Measurements from ENCODE around the gene PRKCI.
"Not testable (repeated sequence)": the region's sequence is repeated elsewhere in the genome, so short reads cannot be mapped to it uniquely, and the experiment has no call there.

PRKCI gene
- total RNA-seq = 35.3 to 88.7 (median 55.8) reads per million in 3 experiments

DNA sequence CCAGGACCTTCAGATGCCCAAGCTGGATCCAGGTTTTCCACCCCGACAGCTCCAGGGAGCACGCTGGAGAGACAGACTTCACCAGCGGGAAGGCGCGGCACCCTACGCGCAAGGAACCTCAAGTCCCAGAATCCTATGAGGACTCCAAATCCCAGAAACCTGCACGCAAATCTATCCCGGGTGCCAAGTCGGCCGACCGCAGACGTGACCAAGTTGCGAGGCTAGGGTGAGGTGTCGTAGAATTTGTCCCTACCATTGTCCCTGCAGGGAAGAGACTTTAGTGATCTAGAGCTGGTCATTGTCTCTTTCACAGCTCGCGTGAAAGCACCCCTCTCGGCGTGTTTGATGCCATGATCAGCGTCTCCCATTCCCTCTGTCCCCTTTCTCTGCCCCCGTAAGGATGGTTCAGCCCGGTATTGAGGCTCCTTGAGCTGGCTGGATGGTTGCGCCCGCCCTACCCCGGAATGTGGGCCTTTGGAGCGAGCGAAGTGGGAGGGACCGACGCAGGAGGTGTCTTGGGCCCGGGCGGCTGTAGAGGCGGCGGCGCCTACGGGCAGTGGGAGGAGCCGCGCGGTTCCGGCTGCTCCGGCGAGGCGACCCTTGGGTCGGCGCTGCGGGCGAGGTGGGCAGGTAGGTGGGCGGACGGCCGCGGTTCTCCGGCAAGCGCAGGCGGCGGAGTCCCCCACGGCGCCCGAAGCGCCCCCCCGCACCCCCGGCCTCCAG is at the start of gene PRKCI:
Gene PRKCI (plus strand): TSS at position 501 of the 723 bp plus-strand sequence. CDS start 246 bp downstream, outside the sequence.
- peak; percentile 84 for DNase-seq

- peak; percentile 72 for DNase-seq
Observed at GRCh38 chr3:170178651-170179050, 43.6 kb upstream of the PRKCI start.

GRCh38 chr3:170179432-170179831 is 42.8 kb upstream of the PRKCI start:
- DNase-seq = no peak

- DNase-seq = peak; percentile 8
Observed at GRCh38 chr3:170180079-170180907, 41.9 kb upstream of the PRKCI start.

DNA sequence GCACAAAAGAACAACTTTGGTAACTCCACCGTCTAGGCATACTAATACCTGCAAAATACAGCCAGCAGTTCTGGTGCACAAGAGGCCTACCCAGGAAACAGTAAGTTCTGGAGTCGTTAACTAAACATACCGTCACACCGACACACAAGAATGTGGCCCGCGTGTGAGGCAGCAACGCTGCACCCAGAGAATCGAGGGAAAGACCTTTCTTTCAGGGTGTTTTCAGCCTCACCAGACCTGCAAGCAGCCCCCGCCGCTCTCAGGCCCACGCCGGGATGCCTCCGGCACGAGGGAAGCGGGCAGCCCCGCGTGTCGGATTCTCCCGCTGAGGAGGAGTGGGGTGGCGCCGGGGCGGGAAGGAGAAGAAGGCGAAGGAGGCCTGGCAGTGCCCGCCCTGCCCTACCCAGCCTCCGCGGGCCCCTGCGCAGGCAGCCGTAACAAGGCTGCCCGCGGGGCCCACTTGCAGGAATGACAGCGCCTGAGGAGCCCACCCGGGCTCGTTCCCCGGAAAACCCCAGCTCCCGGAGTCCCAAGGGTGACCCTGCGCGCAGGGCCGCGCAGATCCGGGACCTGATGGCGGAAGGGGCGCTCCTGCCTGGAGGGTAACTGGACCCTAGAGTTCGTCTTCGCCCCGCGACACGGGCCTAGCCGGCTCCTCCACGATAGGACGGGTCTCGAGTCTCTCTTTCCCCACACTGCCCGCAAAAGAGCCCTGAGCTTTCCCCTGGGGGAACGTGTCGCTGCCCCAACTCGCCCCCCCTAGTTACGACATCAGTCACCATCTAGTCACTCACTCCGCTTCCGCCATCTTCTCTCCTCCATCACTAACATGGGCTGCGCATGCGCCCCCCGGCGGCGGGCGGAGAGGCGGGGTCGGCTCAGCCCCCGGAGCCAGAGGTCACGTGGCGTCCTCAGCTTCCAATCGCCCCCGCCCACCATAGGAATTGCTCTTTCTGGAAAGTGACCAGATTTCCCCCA is 41.0 kb upstream of the PRKCI start, which contains the start of gene PHC3:
Gene PHC3 (minus strand): TSS at position 826 of the 978 bp plus-strand sequence. CDS start 18 bp downstream, at position 808.
- peak; percentile 91 for DNase-seq

GRCh38 chr3:170189398-170190256 is 32.6 kb upstream of the PRKCI start:
- DNase-seq = no peak

- not testable (repeated sequence) for DNase-seq
Observed at GRCh38 chr3:170195759-170196158, 26.5 kb upstream of the PRKCI start.

DNA sequence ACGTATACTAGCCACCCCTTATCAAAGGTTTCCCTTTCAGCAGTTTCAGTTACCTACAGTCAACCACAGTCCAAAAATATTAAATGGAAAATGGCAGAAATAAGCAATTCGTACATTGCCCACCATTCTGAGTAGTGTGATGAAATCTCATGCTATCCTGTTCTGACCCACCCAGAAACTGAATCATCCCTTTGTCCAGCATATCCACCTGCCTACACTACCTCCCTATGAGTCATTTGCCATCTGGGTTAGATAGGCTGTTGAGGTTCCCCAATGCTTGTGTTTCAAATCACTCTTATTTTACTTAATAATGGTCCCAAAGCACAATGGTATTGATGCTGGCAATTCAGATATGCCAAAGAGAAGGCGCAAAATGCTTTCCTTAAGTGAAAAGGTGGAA is 25.4 kb upstream of the PRKCI start:
- no peak for DNase-seq

GRCh38 chr3:170200987-170201386 is 21.2 kb upstream of the PRKCI start:
- DNase-seq = no peak

GRCh38 chr3:170201527-170201926 is 20.7 kb upstream of the PRKCI start:
- no peak for DNase-seq

DNA sequence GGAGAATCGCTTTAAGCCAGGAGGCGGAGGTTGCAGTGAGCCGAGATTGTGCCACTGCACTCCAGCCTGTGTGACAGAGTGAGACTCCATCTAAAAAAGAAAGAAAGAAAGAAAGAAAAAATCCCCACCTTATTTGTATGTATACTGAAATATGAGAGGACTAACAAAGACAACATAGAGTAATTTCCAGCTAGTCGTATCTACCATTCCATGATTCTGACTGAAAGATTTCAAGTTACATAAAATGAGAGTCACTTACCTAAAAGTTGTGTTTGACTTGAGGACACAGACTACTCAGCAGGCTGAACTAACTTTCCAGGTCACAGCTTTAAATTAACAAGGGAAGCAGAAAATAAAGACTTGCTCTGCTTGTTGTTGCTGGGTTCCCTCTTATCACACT is 18.8 kb upstream of the PRKCI start:
- no peak for DNase-seq

DNA sequence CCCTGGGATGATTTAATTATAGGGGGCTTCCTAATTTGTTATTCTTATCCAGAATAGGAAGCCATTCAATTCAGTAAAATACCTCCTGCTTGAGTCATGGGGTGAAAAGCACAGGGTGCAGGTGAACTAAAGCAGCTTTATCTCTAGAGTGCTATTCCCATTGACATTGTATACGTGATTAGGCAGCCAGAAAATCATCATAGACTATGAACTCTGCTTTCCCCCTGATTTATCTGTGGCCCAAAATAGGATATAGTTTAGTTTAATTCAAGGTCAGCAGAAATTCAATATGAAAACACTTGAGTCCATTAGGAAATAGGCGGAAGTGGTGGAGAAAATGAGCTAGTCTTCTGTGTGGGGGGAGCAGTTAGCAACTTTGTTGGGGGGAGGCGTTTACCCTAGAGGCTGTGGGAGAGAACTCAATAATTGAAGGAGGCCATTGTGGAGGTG is 18.2 kb upstream of the PRKCI start:
- no peak for DNase-seq

DNA sequence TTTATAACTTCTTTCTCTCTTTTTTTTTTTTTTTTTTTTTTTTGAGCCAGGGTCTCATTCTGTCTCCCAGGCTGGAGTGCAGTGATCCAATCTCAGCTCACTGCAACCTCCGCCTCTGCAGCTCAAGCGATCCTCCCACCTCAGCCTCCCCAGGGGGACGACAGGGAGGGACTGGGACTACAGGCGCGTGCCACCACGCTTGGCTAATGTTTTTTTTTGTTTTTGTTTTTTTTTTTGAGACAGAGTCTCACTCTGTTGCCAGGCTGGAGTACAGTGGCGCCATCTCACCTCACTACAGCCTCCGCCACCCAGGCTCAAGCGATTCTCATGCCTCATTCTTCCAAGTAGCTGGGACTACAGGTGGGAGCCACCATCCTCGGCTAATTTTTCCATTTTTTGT is 17.7 kb upstream of the PRKCI start:
- DNase-seq = no peak

- no peak for DNase-seq
Observed at GRCh38 chr3:170205302-170205701, 16.9 kb upstream of the PRKCI start.

DNA sequence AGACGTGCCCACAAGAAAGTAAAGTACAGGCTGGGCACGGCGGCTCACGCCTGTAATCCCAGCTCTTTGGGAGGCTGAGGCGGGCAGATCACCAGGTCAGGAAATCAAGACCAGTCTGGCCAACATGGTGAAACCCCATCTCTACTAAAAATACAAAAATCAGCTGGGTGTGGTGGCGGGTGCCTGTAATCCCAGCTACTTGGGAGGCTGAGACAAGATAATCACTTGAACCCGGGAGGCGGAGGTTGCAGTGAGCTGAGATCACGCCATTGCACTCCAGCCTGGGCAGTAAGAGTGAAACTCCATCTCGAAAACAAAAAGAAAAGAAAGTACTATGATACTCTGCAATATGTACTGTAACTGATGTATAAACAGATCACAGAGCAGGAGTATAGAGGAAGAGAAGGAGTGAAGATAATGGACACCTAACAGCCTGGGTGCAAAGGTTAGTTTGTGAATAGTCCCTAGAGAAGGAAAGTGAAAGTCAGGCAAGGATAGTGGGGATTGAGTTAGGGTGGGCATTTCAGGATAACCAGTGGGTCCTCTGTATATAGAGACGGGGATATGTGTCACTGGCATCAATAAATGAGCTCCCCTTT is 16.0 kb upstream of the PRKCI start:
- DNase-seq = not testable (repeated sequence)

- no peak for DNase-seq
Observed at GRCh38 chr3:170207717-170208116, 14.5 kb upstream of the PRKCI start.

GRCh38 chr3:170211668-170212067 is 10.6 kb upstream of the PRKCI start:
- no peak for DNase-seq

DNA sequence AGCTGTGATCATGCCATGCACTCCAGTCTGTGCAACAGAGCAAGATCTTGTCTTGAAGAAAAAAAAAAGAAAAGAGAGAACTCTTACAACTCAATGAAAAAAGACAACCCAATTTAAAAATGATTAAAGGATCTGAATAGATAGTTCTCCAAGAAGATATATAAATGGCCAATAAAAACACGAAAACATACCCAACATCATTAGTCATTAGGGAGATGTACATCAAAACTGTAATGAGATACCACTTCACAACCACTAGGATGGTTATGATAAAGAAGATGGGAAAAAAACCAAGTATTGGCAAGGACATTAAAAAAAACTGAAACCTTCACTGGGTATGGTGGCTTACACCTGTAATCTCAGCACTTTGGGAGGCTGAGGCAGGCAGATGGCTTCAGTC is 2.4 kb upstream of the PRKCI start:
- no peak for DNase-seq

- no peak for DNase-seq
Observed at GRCh38 chr3:170220871-170221270, 1.4 kb upstream of the PRKCI start.

DNA sequence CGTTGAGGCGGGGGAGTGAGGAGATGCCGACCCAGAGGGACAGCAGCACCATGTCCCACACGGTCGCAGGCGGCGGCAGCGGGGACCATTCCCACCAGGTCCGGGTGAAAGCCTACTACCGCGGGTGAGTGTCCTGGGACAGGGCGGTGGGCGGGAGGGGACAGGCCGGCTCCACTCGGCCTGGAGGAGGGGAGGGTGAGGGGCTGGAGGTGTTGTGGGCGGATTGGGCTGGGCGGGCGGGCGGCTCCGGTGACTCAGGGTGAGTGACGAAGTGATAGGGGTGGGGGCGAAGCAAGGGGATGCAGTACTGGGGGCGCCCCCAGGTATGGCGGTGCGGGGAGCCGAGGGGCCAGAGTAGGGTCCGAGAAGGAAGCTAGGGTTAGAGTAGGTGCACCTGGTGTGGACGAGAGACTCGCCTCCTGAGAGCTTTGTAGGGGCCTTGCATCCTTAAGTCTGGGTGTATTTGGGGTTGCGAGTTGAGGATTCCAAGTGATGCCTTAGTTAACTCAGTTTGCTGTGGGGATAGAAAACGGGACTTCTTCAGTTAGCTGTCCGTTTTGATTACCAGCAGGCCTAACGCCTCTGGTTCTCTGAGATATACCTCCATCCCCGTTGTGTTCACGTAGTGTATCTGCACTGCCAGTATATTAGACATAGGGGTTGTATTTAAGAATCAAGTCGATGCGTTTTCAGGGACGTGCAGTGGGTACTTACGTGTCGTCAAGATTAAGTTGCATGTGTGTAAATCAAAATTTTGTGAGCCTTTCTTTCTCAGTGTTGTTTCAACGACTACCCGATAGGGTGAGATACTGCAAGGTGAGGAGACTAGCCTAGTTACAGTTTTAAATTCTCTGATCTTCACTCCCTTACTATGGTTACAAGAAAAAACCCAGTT is 670 bp downstream of the PRKCI start:
- DNase-seq = peak; percentile 30
